Spleen (tissue), 7 donors: Measurements from ENCODE around the gene MYOCD.

Experiments
- POLR2A ChIP-seq, 3 donors: fragments of 450-650 bp; IDR thresholded peaks; one replicate each; pipeline ENCODE4 v1.5.1; 2017; ENCODE audit warnings: antibody characterized with exemption in 3 of 3, mild to moderate bottlenecking in 1 of 3
- POLR2AphosphoS5 ChIP-seq, 3 donors: sonication (generic); formaldehyde crosslinking; IDR thresholded peaks; one replicate each; pipeline ENCODE4 v1.5.1; 2017; ENCODE audit warnings: antibody characterized with exemption in 3 of 3
- TF ChIP-seq, protein P1 (sequence below), 11 experiments: fragments of 200-600 bp in 7 of 11; fragments of 450-650 bp in 4 of 11; sonication (generic) in 4 of 11; IDR thresholded peaks in 8 of 11; conservative IDR thresholded peaks in 3 of 11; 1 replicate in 7 of 11; 2 replicates in 4 of 11; pipeline versions ENCODE4 v1.4.0 to v1.8.0; 2016 to 2021; ENCODE audit warnings: antibody characterized with exemption in 11 of 11, inconsistent platforms in 4 of 11, mild to moderate bottlenecking in 1 of 11
- donor health status: DM: no; HTN: no; CAD: no; lungs with moderate emphysema.
- donor health status: DM: no; HTN: no; CAD: no.
- donor health status: DM: no; HTN: no; CAD: no.

DNA sequence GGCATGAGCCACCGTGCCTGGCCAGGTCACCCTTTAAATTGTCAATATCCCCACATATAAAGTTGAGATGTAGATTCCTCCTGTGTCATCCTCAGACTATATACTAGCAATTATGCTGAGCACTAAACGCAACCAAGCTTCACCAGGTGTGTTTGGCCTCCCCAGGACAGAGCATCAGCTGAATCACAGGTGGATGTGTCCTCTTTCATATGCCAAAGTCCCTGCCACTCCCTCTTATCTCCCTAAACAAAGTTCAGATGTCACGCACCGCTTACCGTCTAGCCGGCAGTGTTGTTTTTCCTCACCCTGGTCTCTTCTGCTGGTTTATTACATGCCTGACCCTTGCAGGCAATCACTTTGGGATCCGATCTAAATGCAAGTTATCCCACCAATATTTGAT lies 79.8 kb downstream of the MYOCD start:
- TF ChIP-seq, protein P1, sequence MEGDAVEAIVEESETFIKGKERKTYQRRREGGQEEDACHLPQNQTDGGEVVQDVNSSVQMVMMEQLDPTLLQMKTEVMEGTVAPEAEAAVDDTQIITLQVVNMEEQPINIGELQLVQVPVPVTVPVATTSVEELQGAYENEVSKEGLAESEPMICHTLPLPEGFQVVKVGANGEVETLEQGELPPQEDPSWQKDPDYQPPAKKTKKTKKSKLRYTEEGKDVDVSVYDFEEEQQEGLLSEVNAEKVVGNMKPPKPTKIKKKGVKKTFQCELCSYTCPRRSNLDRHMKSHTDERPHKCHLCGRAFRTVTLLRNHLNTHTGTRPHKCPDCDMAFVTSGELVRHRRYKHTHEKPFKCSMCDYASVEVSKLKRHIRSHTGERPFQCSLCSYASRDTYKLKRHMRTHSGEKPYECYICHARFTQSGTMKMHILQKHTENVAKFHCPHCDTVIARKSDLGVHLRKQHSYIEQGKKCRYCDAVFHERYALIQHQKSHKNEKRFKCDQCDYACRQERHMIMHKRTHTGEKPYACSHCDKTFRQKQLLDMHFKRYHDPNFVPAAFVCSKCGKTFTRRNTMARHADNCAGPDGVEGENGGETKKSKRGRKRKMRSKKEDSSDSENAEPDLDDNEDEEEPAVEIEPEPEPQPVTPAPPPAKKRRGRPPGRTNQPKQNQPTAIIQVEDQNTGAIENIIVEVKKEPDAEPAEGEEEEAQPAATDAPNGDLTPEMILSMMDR (IDR thresholded peaks at IDR 0.05 in 8 of 11, conservative IDR thresholded peaks at IDR 0.05 in 3 of 11): no peak
- no peak for TF ChIP-seq POLR2AphosphoS5 (IDR thresholded peaks at IDR 0.05)
- TF ChIP-seq POLR2A (IDR thresholded peaks at IDR 0.05): no peak
